Measurements from ENCODE around the gene MS4A10. TPM values are rescaled to one million over a fixed set of nuclear protein-coding genes. Genes with fewer than 3 reads are reported as not detected.

Gene MS4A10
- total RNA-seq, 1 donor from 2014 or later = not detected

DNA sequence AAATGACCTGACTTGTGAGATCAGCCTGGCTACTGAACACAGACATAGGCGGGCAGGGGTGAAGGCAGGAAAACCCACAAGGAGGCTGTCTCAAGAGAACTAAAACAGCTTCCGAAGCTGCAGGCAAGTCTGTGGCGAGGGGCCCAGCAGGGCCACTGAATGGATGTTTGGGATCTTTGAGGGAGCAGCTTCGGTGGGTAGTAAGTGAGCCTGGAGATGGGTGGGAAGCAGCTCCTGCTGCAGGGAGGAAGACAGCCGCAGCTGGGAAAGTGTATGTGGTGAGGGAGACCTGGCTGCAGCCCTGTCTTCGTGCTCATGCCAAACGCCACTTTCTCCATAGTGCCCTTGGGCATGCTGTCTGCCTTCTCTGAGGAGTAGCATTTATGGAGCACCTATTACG is 60.2 kb downstream of the MS4A10 start:
- no peak for FAIRE-seq
- no peak for DNase-seq (ENCODE audit: low spot score in 2 of 2)

DNA sequence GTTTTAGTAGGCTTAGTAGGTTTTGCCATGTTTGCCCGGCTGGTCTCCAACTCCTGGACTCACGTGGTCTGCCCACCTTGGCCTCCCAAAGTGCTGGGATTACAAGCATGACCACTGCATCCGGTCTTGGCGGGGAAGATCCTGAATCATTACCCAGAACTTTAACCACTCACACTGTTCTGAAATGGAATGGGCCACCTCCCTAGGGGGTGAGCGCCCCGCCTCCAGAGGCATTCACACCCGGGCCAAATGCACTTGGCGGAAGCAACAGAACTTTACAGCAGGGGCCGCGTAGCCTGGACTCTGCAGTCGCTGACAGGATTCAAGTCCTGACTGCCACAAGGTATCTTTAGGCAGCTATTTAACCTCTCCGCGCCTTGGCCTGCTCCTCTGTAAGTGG is 62.1 kb downstream of the MS4A10 start:
- no peak for FAIRE-seq
- no peak for DNase-seq (ENCODE audit: low spot score in 2 of 2)

DNA sequence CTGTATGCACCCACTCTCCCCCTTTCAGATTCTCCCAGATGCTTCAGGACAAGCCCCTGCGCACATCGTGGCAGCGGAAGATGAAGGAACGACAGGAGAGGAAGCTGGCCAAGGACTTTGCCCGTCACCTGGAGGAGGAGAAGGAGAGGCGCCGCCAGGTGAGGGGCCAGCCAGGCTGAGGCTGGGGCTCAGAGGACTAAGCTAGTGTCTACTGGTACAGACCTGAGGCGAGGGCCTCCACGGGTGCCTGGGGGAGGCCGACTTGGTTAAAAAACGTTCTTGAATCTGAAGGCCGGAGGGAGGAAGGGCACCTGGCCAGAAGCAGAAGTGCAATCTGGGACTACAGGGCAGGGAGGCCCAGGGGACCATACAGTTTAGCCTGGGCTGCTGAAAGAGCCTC is 62.8 kb downstream of the MS4A10 start:
- DNase-seq (ENCODE audit: low spot score in 2 of 2) (no peak), FAIRE-seq (no peak)

DNA sequence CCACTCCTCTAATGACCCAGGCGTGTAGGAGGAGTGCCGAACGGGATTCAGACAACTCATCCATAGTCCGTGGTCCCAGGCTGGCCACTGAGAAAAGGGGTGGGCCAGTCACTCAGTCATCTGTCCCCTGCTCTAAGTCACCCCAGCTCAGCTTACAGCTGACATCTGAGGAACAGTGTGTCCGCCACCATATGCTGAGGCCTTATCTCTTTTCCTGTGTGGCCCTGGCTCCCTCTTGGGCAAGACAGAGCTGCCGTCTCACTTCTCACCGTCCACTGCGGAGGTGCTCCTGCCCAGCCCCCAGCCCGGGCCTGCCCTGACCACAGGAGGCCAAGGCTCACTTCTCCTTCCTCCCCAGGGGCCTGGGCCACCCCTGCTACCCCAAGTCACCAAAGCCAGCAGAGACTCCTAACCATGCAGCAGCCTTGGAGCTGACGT is 63.6 kb downstream of the MS4A10 start:
- no peak for DNase-seq (ENCODE audit: low spot score in 2 of 2)
- no peak for FAIRE-seq

GRCh38 chr11:60849641-60850520 is 64.7 kb downstream of the MS4A10 start:
- FAIRE-seq = no peak
- DNase-seq (ENCODE audit: low spot score in 2 of 2) = no peak

Other genes starting within 250 kb of the MS4A10 start
- 0.41 TPM for gene MS4A8, start 85.7 kb upstream of the MS4A10 start, total RNA-seq
- not detected for gene MS4A18, start 60.6 kb upstream of the MS4A10 start, total RNA-seq
- not detected for gene MS4A15, start 28.5 kb upstream of the MS4A10 start, total RNA-seq
- gene CCDC86, start 56.8 kb downstream of the MS4A10 start, total RNA-seq = 2.9 TPM
- gene PTGDR2, start 70.6 kb downstream of the MS4A10 start, total RNA-seq = 1.6 TPM
- not detected for gene ZP1, start 82.2 kb downstream of the MS4A10 start, total RNA-seq
- gene PRPF19, start 121.3 kb downstream of the MS4A10 start, total RNA-seq = 37.5 TPM
- gene TMEM109, start 128.8 kb downstream of the MS4A10 start, total RNA-seq = 9.4 TPM
- 131 TPM for gene TMEM132A, start 139.1 kb downstream of the MS4A10 start, total RNA-seq
- gene SLC15A3, start 166.8 kb downstream of the MS4A10 start, total RNA-seq = 3.3 TPM
- 0.82 TPM for gene CD6, start 186.3 kb downstream of the MS4A10 start, total RNA-seq

Data from frontal cortex (tissue), 4 donors.